Vein endothelial cell (primary cell): Measurements from ENCODE around the gene ZGLP1. TPM values are rescaled to one million over a fixed set of nuclear protein-coding genes. Genes with fewer than 3 reads are reported as not detected.

Source experiments
- small RNA-seq: library from RNA; depleted of rRNA; stranded (forward); fragments of <200 nt; gene quantifications from one replicate; pipeline ENCODE3, GENCODE V24; 2012
- total RNA-seq: library from RNA; depleted of rRNA; stranded (reverse); fragments of >200 nt; gene quantifications from 2 replicates; pipeline ENCODE4 v1.2.3, GENCODE V29; 2012

Gene ZGLP1
- 0.33 and 0.38 TPM in 2 replicates for total RNA-seq

GRCh38 chr19:10309423-10309822 lies at the start of gene ZGLP1:
ZGLP1 (minus strand) TSS chr19:10309815.

GRCh38 chr19:10339380-10339960 lies 29.9 kb upstream of the ZGLP1 start, which contains the start of gene ICAM3:
ICAM3 (minus strand) TSS chr19:10339624; CDS start chr19:10339614, 10 bp downstream.

GRCh38 chr19:10332965-10333757 lies 23.5 kb upstream of the ZGLP1 start, which contains the start of gene RAVER1:
RAVER1 (minus strand) TSS chr19:10333529; CDS start chr19:10333507, 22 bp downstream.

GRCh38 chr19:10315335-10316214 lies 6.0 kb upstream of the ZGLP1 start, which contains the start of gene FDX2:
FDX2 (minus strand) TSS chr19:10316015; CDS start chr19:10315996, 19 bp downstream.

GRCh38 chr19:10289836-10290356 lies 19.7 kb downstream of the ZGLP1 start, which contains the start of gene ICAM5:
ICAM5 (plus strand) TSS chr19:10289952; CDS start chr19:10290044, 92 bp downstream.

GRCh38 chr19:10286803-10287737 lies 22.5 kb downstream of the ZGLP1 start, which contains the start of gene ICAM4:
ICAM4 (plus strand) TSS chr19:10286955; CDS start chr19:10287013, 58 bp downstream.

GRCh38 chr19:10270616-10271394 lies 38.8 kb downstream of the ZGLP1 start, which contains the start of gene ICAM1:
ICAM1 (plus strand) TSS chr19:10271120; CDS start chr19:10271160, 40 bp downstream.

Small RNA genes within 50 kb of the gene (small RNA-seq; reads per million reads assigned to genes)
- gene AC011511.1 (not detected), gene AC011511.4 (not detected)

Other genes with a start within 250 kb of the ZGLP1 start
- gene SHFL, start 223.5 kb downstream of the ZGLP1 start, total RNA-seq: 18.9 and 21.2 TPM in 2 replicates
- gene ANGPTL6, start 207.1 kb downstream of the ZGLP1 start, total RNA-seq: 0.33 TPM in 1 of 2 replicates, not detected in the other
- 33.8 and 34.6 TPM in 2 replicates for gene PPAN, start 203.5 kb downstream of the ZGLP1 start, total RNA-seq
- gene P2RY11, start 198.1 kb downstream of the ZGLP1 start, total RNA-seq: 3.0 and 3.3 TPM in 2 replicates
- gene EIF3G, start 189.9 kb downstream of the ZGLP1 start, total RNA-seq: 259 and 291 TPM in 2 replicates
- 40.5 and 65.2 TPM in 2 replicates for gene DNMT1, start 114.9 kb downstream of the ZGLP1 start, total RNA-seq
- gene S1PR2, start 78.5 kb downstream of the ZGLP1 start, total RNA-seq: 1.6 and 1.7 TPM in 2 replicates
- 56.5 and 57.3 TPM in 2 replicates for gene MRPL4, start 57.6 kb downstream of the ZGLP1 start, total RNA-seq
- gene ICAM1, start 38.7 kb downstream of the ZGLP1 start, total RNA-seq: 45.2 and 46.7 TPM in 2 replicates
- 0.33 TPM in 1 of 2 replicates, not detected in the other for gene ICAM4, start 22.9 kb downstream of the ZGLP1 start, total RNA-seq
- gene ICAM5, start 19.9 kb downstream of the ZGLP1 start, total RNA-seq: under 0.01 TPM in 1 of 2 replicates, not detected in the other
- gene FDX2, start 6.2 kb upstream of the ZGLP1 start, total RNA-seq: 8.5 and 15.8 TPM in 2 replicates
- gene RAVER1, start 23.7 kb upstream of the ZGLP1 start, total RNA-seq: 13.9 and 17.3 TPM in 2 replicates
- gene ICAM3, start 29.8 kb upstream of the ZGLP1 start, total RNA-seq: 7.1 and 9.5 TPM in 2 replicates
- 57.2 and 79.7 TPM in 2 replicates for gene TYK2, start 70.8 kb upstream of the ZGLP1 start, total RNA-seq
- gene CDC37, start 93.7 kb upstream of the ZGLP1 start, total RNA-seq: 289 and 291 TPM in 2 replicates
- 3.6 and 5.6 TPM in 2 replicates for gene PDE4A, start 110.7 kb upstream of the ZGLP1 start, total RNA-seq
- gene KEAP1, start 193.5 kb upstream of the ZGLP1 start, total RNA-seq: 74.0 and 74.1 TPM in 2 replicates
- not detected in 2 replicates for gene S1PR5, start 207.6 kb upstream of the ZGLP1 start, total RNA-seq
- gene ATG4D, start 234.1 kb upstream of the ZGLP1 start, total RNA-seq: 12.1 and 17.0 TPM in 2 replicates